ENCODE data around the gene TSGA10IP.
A peak's percentile ranks its signal among the peaks of the same experiment; 100 is the strongest.

The TSGA10IP gene

GRCh38 chr11:65941720-65942310 lies 3.5 kb upstream of the TSGA10IP start:
- DNase-seq = no peak
- H2AFZ ChIP-seq (ENCODE audit: low read depth, low read length) = no peak overlapping the region
- no peaks in the 10 kb centered on the region for H3K9me3 ChIP-seq (ENCODE audit: control insufficient read depth, low read length)
- no peak overlapping the region for H3K27ac ChIP-seq (ENCODE audit: low read length, poor library complexity, severe bottlenecking)
- H3K36me3 ChIP-seq (ENCODE audit: control insufficient read depth in 1 of 2, insufficient read depth in 2 of 2, low read depth in 1 of 2, low read length in 2 of 2) = no peaks in the 10 kb centered on the region
- no peak overlapping the region for H4K91ac ChIP-seq (ENCODE audit: low read length)
- no peaks in the 10 kb centered on the region for H3K79me1 ChIP-seq (replicated peaks; ENCODE audit: low read length, poor library complexity, severe bottlenecking)
- no peak overlapping the region for H4K8ac ChIP-seq (ENCODE audit: low read length)
- no peak overlapping the region for H3K14ac ChIP-seq (ENCODE audit: low read length in 2 of 2)
- H2BK15ac ChIP-seq (ENCODE audit: low read depth, poor library complexity, severe bottlenecking) = no peak overlapping the region
- H3K9ac ChIP-seq (ENCODE audit: low read length) = peak overlapping the region; percentile 39
- H2AK5ac ChIP-seq (ENCODE audit: low read length, severe bottlenecking) = no peak overlapping the region
- H2BK120ac ChIP-seq (ENCODE audit: low read depth, low read length) = no peak overlapping the region
- peaks cover 2% of the 10 kb centered on the region for H3K4me1 ChIP-seq (ENCODE audit: control insufficient read depth, insufficient read depth, low read depth, low read length)
- H3K18ac ChIP-seq (ENCODE audit: low read depth in 1 of 2, low read length in 2 of 2) = no peak overlapping the region
- H3K4ac ChIP-seq (ENCODE audit: low read depth in 1 of 2, low read length in 2 of 2) = no peak overlapping the region
- H3K4me3 ChIP-seq (ENCODE audit: insufficient read depth in 1 of 2, low read depth in 1 of 2, low read length in 2 of 2) = peak overlapping the region in 1 of 2 experiments; percentile 29
- no peak overlapping the region for H3K4me2 ChIP-seq (ENCODE audit: low read length, poor library complexity, severe bottlenecking)
- H3K23ac ChIP-seq (ENCODE audit: low read length in 2 of 2) = no peak overlapping the region
- H2BK5ac ChIP-seq (ENCODE audit: low read depth, low read length, poor library complexity, severe bottlenecking) = no peak overlapping the region
- H3K27me3 ChIP-seq (ENCODE audit: control insufficient read depth in 1 of 2, insufficient read depth in 1 of 2, low read length in 2 of 2) = peaks cover 0 to 2% of the 10 kb centered on the region in 2 experiments
- no peak overlapping the region for H2BK12ac ChIP-seq (ENCODE audit: low read length in 2 of 2)
- WGBS = 86% methylated on average over 9 of the region's 9 CpGs

- no peak overlapping the region for H4K91ac ChIP-seq (ENCODE audit: low read length)
- H3K4me3 ChIP-seq (ENCODE audit: insufficient read depth in 1 of 2, low read depth in 1 of 2, low read length in 2 of 2) = no peak overlapping the region
Observed at GRCh38 chr11:65942531-65942930, 2.7 kb upstream of the TSGA10IP start.

GRCh38 chr11:65944191-65944590 lies 1.1 kb upstream of the TSGA10IP start:
- Histone ChIP-seq H3K36me3 (ENCODE audit: control insufficient read depth in 1 of 2, insufficient read depth in 2 of 2, low read depth in 1 of 2, low read length in 2 of 2) (no peaks in the 10 kb centered on the region), H3K14ac (ENCODE audit: low read length in 2 of 2) (no peak overlapping the region), H2BK120ac (ENCODE audit: low read depth, low read length) (no peak overlapping the region), H3K4me1 (ENCODE audit: control insufficient read depth, insufficient read depth, low read depth, low read length) (peaks cover 2% of the 10 kb centered on the region), H3K27me3 (ENCODE audit: control insufficient read depth in 1 of 2, insufficient read depth in 1 of 2, low read length in 2 of 2) (peaks cover 0 to 13% of the 10 kb centered on the region in 2 experiments), H3K27ac (ENCODE audit: low read length, poor library complexity, severe bottlenecking) (no peak overlapping the region), H3K4ac (ENCODE audit: low read depth in 1 of 2, low read length in 2 of 2) (no peak overlapping the region), H2AK5ac (ENCODE audit: low read length, severe bottlenecking) (no peak overlapping the region), H3K4me3 (ENCODE audit: insufficient read depth in 1 of 2, low read depth in 1 of 2, low read length in 2 of 2) (no peak overlapping the region), H2BK5ac (ENCODE audit: low read depth, low read length, poor library complexity, severe bottlenecking) (no peak overlapping the region), H3K4me2 (ENCODE audit: low read length, poor library complexity, severe bottlenecking) (no peak overlapping the region), H4K8ac (ENCODE audit: low read length) (no peak overlapping the region), H2BK12ac (ENCODE audit: low read length in 2 of 2) (no peak overlapping the region), H3K23ac (ENCODE audit: low read length in 2 of 2) (no peak overlapping the region), H3K9ac (ENCODE audit: low read length) (no peak overlapping the region), H4K91ac (ENCODE audit: low read length) (no peak overlapping the region), H2BK15ac (ENCODE audit: low read depth, poor library complexity, severe bottlenecking) (no peak overlapping the region), H3K18ac (ENCODE audit: low read depth in 1 of 2, low read length in 2 of 2) (no peak overlapping the region), H3K9me3 (ENCODE audit: control insufficient read depth, low read length) (no peaks in the 10 kb centered on the region), H2AFZ (ENCODE audit: low read depth, low read length) (no peak overlapping the region), H3K79me1 (replicated peaks; ENCODE audit: low read length, poor library complexity, severe bottlenecking) (no peaks in the 10 kb centered on the region)
- 95% methylated on average over 7 of the region's 8 CpGs for WGBS
- no peak for DNase-seq

More at GRCh38 chr11:65942531-65942930, 2.7 kb upstream of the TSGA10IP start:
- no peak overlapping the region for H3K9ac ChIP-seq (ENCODE audit: low read length)
- no peak overlapping the region for H3K18ac ChIP-seq (ENCODE audit: low read depth in 1 of 2, low read length in 2 of 2)
- DNase-seq = no peak
- no peaks in the 10 kb centered on the region for H3K79me1 ChIP-seq (replicated peaks; ENCODE audit: low read length, poor library complexity, severe bottlenecking)
- no peak overlapping the region for H4K8ac ChIP-seq (ENCODE audit: low read length)
- H3K4me2 ChIP-seq (ENCODE audit: low read length, poor library complexity, severe bottlenecking) = no peak overlapping the region
- WGBS = 87% methylated on average over 7 of the region's 7 CpGs
- H3K4me1 ChIP-seq (ENCODE audit: control insufficient read depth, insufficient read depth, low read depth, low read length) = peaks cover 2% of the 10 kb centered on the region
- H2BK12ac ChIP-seq (ENCODE audit: low read length in 2 of 2) = no peak overlapping the region
- H3K23ac ChIP-seq (ENCODE audit: low read length in 2 of 2) = no peak overlapping the region
- no peak overlapping the region for H3K27ac ChIP-seq (ENCODE audit: low read length, poor library complexity, severe bottlenecking)
- H2BK15ac ChIP-seq (ENCODE audit: low read depth, poor library complexity, severe bottlenecking) = no peak overlapping the region
- no peak overlapping the region for H2BK120ac ChIP-seq (ENCODE audit: low read depth, low read length)
- H3K14ac ChIP-seq (ENCODE audit: low read length in 2 of 2) = no peak overlapping the region
- H3K27me3 ChIP-seq (ENCODE audit: control insufficient read depth in 1 of 2, insufficient read depth in 1 of 2, low read length in 2 of 2) = peaks cover 0 to 9% of the 10 kb centered on the region in 2 experiments
- no peaks in the 10 kb centered on the region for H3K36me3 ChIP-seq (ENCODE audit: control insufficient read depth in 1 of 2, insufficient read depth in 2 of 2, low read depth in 1 of 2, low read length in 2 of 2)
- H2AFZ ChIP-seq (ENCODE audit: low read depth, low read length) = no peak overlapping the region
- H3K9me3 ChIP-seq (ENCODE audit: control insufficient read depth, low read length) = no peaks in the 10 kb centered on the region
- no peak overlapping the region for H3K4ac ChIP-seq (ENCODE audit: low read depth in 1 of 2, low read length in 2 of 2)
- H2BK5ac ChIP-seq (ENCODE audit: low read depth, low read length, poor library complexity, severe bottlenecking) = no peak overlapping the region
- no peak overlapping the region for H2AK5ac ChIP-seq (ENCODE audit: low read length, severe bottlenecking)

GRCh38 chr11:65944767-65945166 lies 513 bp upstream of the TSGA10IP start:
- 64% methylated on average over 8 of the region's 8 CpGs for WGBS

More at GRCh38 chr11:65944767-65945166, 513 bp upstream of the TSGA10IP start:
- no peaks in the 10 kb centered on the region for H3K9me3 ChIP-seq (ENCODE audit: control insufficient read depth, low read length)
- H2BK5ac ChIP-seq (ENCODE audit: low read depth, low read length, poor library complexity, severe bottlenecking) = no peak overlapping the region
- no peak overlapping the region for H2BK15ac ChIP-seq (ENCODE audit: low read depth, poor library complexity, severe bottlenecking)
- no peak overlapping the region for H3K27ac ChIP-seq (ENCODE audit: low read length, poor library complexity, severe bottlenecking)
- H3K4me2 ChIP-seq (ENCODE audit: low read length, poor library complexity, severe bottlenecking) = no peak overlapping the region
- H3K36me3 ChIP-seq (ENCODE audit: control insufficient read depth in 1 of 2, insufficient read depth in 2 of 2, low read depth in 1 of 2, low read length in 2 of 2) = no peaks in the 10 kb centered on the region
- H2AFZ ChIP-seq (ENCODE audit: low read depth, low read length) = no peak overlapping the region
- H3K4me1 ChIP-seq (ENCODE audit: control insufficient read depth, insufficient read depth, low read depth, low read length) = peaks cover 2% of the 10 kb centered on the region
- no peak overlapping the region for H4K8ac ChIP-seq (ENCODE audit: low read length)
- H2BK120ac ChIP-seq (ENCODE audit: low read depth, low read length) = no peak overlapping the region
- H3K79me1 ChIP-seq (replicated peaks; ENCODE audit: low read length, poor library complexity, severe bottlenecking) = no peaks in the 10 kb centered on the region
- H3K14ac ChIP-seq (ENCODE audit: low read length in 2 of 2) = no peak overlapping the region
- no peak overlapping the region for H2BK12ac ChIP-seq (ENCODE audit: low read length in 2 of 2)
- H3K27me3 ChIP-seq (ENCODE audit: control insufficient read depth in 1 of 2, insufficient read depth in 1 of 2, low read length in 2 of 2) = peaks cover 0 to 13% of the 10 kb centered on the region in 2 experiments
- no peak overlapping the region for H3K4me3 ChIP-seq (ENCODE audit: insufficient read depth in 1 of 2, low read depth in 1 of 2, low read length in 2 of 2)
- no peak overlapping the region for H4K91ac ChIP-seq (ENCODE audit: low read length)
- no peak overlapping the region for H3K23ac ChIP-seq (ENCODE audit: low read length in 2 of 2)
- H3K18ac ChIP-seq (ENCODE audit: low read depth in 1 of 2, low read length in 2 of 2) = no peak overlapping the region
- H3K4ac ChIP-seq (ENCODE audit: low read depth in 1 of 2, low read length in 2 of 2) = no peak overlapping the region
- H2AK5ac ChIP-seq (ENCODE audit: low read length, severe bottlenecking) = no peak overlapping the region
- no peak for DNase-seq
- no peak overlapping the region for H3K9ac ChIP-seq (ENCODE audit: low read length)
